Esophagus squamous epithelium (tissue), 5 donors: ENCODE measurements around the gene HBE1. TPM values are rescaled to one million over a fixed set of nuclear protein-coding genes. Genes with fewer than 3 reads are reported as not detected.
"Not testable (repeated sequence)": the region's sequence is repeated elsewhere in the genome, so short reads cannot be mapped to it uniquely, and the experiment has no call there.

ENCODE experiments used
- DNase-seq: peaks from one replicate; lab custom pipeline; 2025; lab: John Stamatoyannopoulos, UW
- H3K27ac ChIP-seq, 4 donors: fragments of 200-600 bp; sonication (generic); one replicate each; pipeline ENCODE4 v1.5.1; 2016 to 2019; ENCODE audit warnings: mild to moderate bottlenecking in 1 of 4
- H3K27me3 ChIP-seq, 4 donors: fragments of 200-600 bp; sonication (generic); 1 replicate in 3 of 4; 2 replicates in 1 of 4; pipeline versions ENCODE4 v1.5.1 to v1.6.0; 2017 to 2021; ENCODE audit warnings: antibody characterized with exemption in 1 of 4
- H3K36me3 ChIP-seq, 3 donors: fragments of 200-600 bp; sonication (generic); one replicate each; pipeline ENCODE4 v1.5.1; 2016 to 2019
- H3K4me1 ChIP-seq, 3 donors: fragments of 200-600 bp; sonication (generic); one replicate each; pipeline ENCODE4 v1.5.1; 2017 to 2019
- H3K4me3 ChIP-seq, 4 donors: fragments of 200-600 bp; sonication (generic); 1 replicate in 3 of 4; 2 replicates in 1 of 4; pipeline ENCODE4 v1.5.1; 2016 to 2019; ENCODE audit warnings: mild to moderate bottlenecking in 2 of 4, moderate library complexity in 1 of 4
- H3K9me3 ChIP-seq, 3 donors: fragments of 200-600 bp; sonication (generic); one replicate each; pipeline ENCODE4 v1.5.1; 2016 to 2019
- CTCF ChIP-seq, 6 experiments: fragments of 450-650 bp in 4 of 6; fragments of 200-600 bp in 2 of 6; sonication (generic) in 2 of 6; IDR thresholded peaks; one replicate each; pipeline ENCODE4 v1.5.1; 2016 to 2019; ENCODE audit warnings: antibody characterized with exemption in 6 of 6, mild to moderate bottlenecking in 4 of 6, moderate library complexity in 4 of 6
- POLR2A ChIP-seq, 4 donors: fragments of 450-650 bp; IDR thresholded peaks; one replicate each; pipeline ENCODE4 v1.6.1; 2017; ENCODE audit warnings: antibody characterized with exemption in 4 of 4, mild to moderate bottlenecking in 4 of 4, moderate library complexity in 3 of 4
- WGBS, 2 donors: methylation state at CpG; one replicate each; pipeline ENCODE4 v1.1.5; 2018; 5-methylcytosine and 5-hydroxymethylcytosine counted together
- intact Hi-C: fragments of 100-400 bp; cut with DNase I; formaldehyde crosslinking; loops from one replicate; pipeline ENCODE4 v1.15.0; 2022
- total RNA-seq, 4 donors: library from RNA; depleted of rRNA; stranded (reverse); fragments of >200 nt; gene quantifications; one replicate each; pipeline ENCODE4 v1.1.0, GENCODE V29; 2016
- donor health status: DM: yes; HTN: yes; CAD: no.

Gene HBE1
- total RNA-seq, 4 donors from 2014 or later = not detected

DNA sequence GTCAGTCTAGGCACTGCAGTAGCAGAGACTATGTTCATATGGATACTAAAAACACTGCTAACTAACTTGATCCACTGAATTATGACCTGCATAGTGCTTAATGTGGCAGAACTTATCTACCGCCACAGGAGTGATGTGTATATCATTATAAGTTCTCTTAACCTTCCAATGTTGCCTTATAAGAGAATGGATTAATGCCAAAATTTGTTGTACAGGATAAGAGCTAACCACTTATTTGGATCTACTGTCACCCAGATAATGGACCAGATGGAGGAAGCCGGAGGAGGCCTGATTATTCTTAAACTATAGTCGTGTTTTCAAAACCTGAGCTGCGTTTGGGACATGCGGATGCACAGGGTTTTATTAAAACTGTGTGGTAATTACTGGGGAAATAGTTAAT lies 33.9 kb upstream of the HBE1 start:
- 79 to 80% methylated on average over 5 of the region's 5 CpGs for WGBS, 2 donors
- intact Hi-C loops = no loop called here
- Histone ChIP-seq H3K27me3 (no peaks in the 10 kb centered on the region), H3K36me3 (no peaks in the 10 kb centered on the region), H3K9me3 (no peaks in the 10 kb centered on the region), H3K4me3 (no peak overlapping the region), H3K27ac (no peak overlapping the region), H3K4me1 (no peaks in the 10 kb centered on the region)
- TF ChIP-seq CTCF (IDR thresholded peaks at IDR 0.05) = no peak
- TF ChIP-seq POLR2A (IDR thresholded peaks at IDR 0.05) = no peak
- DNase-seq = no peak

DNA sequence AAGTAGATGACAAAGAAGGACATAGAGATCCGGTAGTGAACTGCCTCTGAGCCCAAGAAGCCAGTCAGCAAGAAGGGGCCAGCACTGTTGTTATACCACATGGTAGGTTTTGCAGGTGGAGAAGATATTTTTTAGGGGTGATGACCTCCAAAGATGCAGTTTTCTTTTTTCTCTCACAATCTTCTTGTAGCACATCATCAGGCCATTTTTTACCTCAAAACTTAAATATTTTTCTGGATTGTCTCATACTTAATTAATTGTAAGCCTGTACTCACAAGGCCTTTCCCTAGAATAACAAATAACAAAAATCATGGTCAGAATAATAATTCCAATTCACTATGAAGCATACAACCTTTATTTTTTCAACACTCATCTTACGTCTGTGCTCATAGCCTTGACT lies 32.1 kb upstream of the HBE1 start, which contains the start of gene OR51B4:
Gene OR51B4 (minus strand): TSS at position 101 of the 400 bp plus-strand sequence. CDS start 0 bp downstream, at position 101.
- Histone ChIP-seq H3K36me3 (no peaks in the 10 kb centered on the region), H3K27ac (no peak within 1 kb of the TSS), H3K9me3 (no peaks in the 10 kb centered on the region), H3K4me1 (no peaks in the 10 kb centered on the region), H3K27me3 (no peaks in the 10 kb centered on the region), H3K4me3 (no peak within 1 kb of the TSS)
- intact Hi-C loops = no loop called here
- 79 to 81% methylated on average over 2 of the region's 2 CpGs for WGBS, 2 donors
- no peak for DNase-seq
- TF ChIP-seq CTCF (IDR thresholded peaks at IDR 0.05) = no peak
- TF ChIP-seq POLR2A (IDR thresholded peaks at IDR 0.05) = no peak

GRCh38 chr11:5300251-5300650 lies 30.5 kb upstream of the HBE1 start:
- H3K27me3 ChIP-seq = no peaks in the 10 kb centered on the region
- no peak overlapping the region for H3K4me3 ChIP-seq
- no peaks in the 10 kb centered on the region for H3K9me3 ChIP-seq
- TF ChIP-seq POLR2A (IDR thresholded peaks at IDR 0.05) (no peak), CTCF (IDR thresholded peaks at IDR 0.05) (no peak)
- 48 to 64% methylated on average over 3 of the region's 3 CpGs for WGBS, 2 donors
- H3K27ac ChIP-seq = no peak overlapping the region
- no peaks in the 10 kb centered on the region for H3K36me3 ChIP-seq
- H3K4me1 ChIP-seq = no peaks in the 10 kb centered on the region
- intact Hi-C loops = no loop called here
- DNase-seq = no peak

DNA sequence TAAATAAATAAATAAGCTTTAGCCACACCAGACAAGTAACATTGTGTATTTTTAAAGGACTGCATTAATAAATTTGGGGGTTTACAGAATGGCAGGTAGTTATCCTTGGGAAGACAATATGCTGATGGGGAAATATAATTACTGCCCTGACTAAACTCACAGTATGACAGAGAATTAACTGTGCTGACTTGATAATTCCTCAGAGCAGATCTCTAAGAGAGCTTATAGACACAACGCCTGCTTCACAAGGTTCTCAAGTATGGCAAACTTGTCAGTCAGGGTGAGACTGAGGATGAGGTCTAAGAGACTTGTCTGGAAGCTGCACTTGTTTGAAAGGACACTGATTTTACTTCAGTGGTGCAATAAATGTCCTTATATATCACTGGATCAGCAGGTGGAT lies 28.7 kb upstream of the HBE1 start:
- 50 to 79% methylated on average over 1 of the region's 1 CpG for WGBS, 2 donors
- intact Hi-C loops = no loop called here
- no peak for TF ChIP-seq POLR2A (IDR thresholded peaks at IDR 0.05)
- no peak for TF ChIP-seq CTCF (IDR thresholded peaks at IDR 0.05)
- H3K4me1 ChIP-seq = no peaks in the 10 kb centered on the region
- H3K4me3 ChIP-seq = no peak overlapping the region
- no peak overlapping the region for H3K27ac ChIP-seq
- H3K9me3 ChIP-seq = no peaks in the 10 kb centered on the region
- no peaks in the 10 kb centered on the region for H3K27me3 ChIP-seq
- H3K36me3 ChIP-seq = no peaks in the 10 kb centered on the region
- DNase-seq = no peak

- Histone ChIP-seq H3K9me3 (no peaks in the 10 kb centered on the region), H3K36me3 (no peaks in the 10 kb centered on the region), H3K27me3 (no peaks in the 10 kb centered on the region), H3K4me3 (no peak overlapping the region), H3K27ac (no peak overlapping the region), H3K4me1 (no peaks in the 10 kb centered on the region)
- intact Hi-C loops = no loop called here
- TF ChIP-seq POLR2A (IDR thresholded peaks at IDR 0.05) (no peak), CTCF (IDR thresholded peaks at IDR 0.05) (no peak)
- no peak for DNase-seq
- 52 to 59% methylated on average over 4 of the region's 4 CpGs for WGBS, 2 donors
Measured at GRCh38 chr11:5297721-5298323, 28.1 kb upstream of the HBE1 start.

GRCh38 chr11:5294342-5294995 lies 24.7 kb upstream of the HBE1 start:
- H3K36me3 ChIP-seq, H3K4me1 ChIP-seq, DNase-seq, H3K27me3 ChIP-seq, intact Hi-C loops, H3K9me3 ChIP-seq, H3K27ac ChIP-seq, H3K4me3 ChIP-seq: not testable (repeated sequence)
- 92 to 94% methylated on average over 3 to 8 of the region's 41 CpGs for WGBS, 2 donors
